ENCODE measurements around the gene ZNF793. TPM values are rescaled to one million over a fixed set of nuclear protein-coding genes. Genes with fewer than 3 reads are reported as not detected.

ZNF793 gene
- total and polyA plus RNA-seq, 9 of the 15 experiments (the other 6 are each of a cell fraction or from before 2014, with no cell fraction given): 0.02 to 0.04 (median 0.03) TPM; not detected in 6

GRCh38 chr19:37466798-37467607, 39.7 kb upstream of the ZNF793 start, which contains the start of gene ZNF569 (continued):
- TF ChIP-seq ZNF586 (CRISPR knock-in tag; conservative IDR thresholded peaks at IDR 0.05) (no peak), ZBTB26 (CRISPR knock-in tag; IDR thresholded peaks at IDR 0.05) (no peak), ZNF280B (CRISPR knock-in tag; IDR thresholded peaks at IDR 0.05) (no peak), ARHGAP35 (IDR thresholded peaks at IDR 0.05; ENCODE audit: partially characterized antibody) (no peak), E2F1 (CRISPR knock-in tag; IDR thresholded peaks at IDR 0.05) (no peak), CCNT2 (IDR thresholded peaks at IDR 0.05; ENCODE audit: borderline replicate concordance, extremely low read depth, insufficient read length, low read depth, low read length) (no peak), ZNF644 (tag; IDR thresholded peaks at IDR 0.05; ENCODE audit: low read depth) (0 out of 2 replicates have a peak, but pooled peaks have one; percentile 38), ZNF639 (CRISPR knock-in tag; conservative IDR thresholded peaks at IDR 0.05 in 1 of 2, IDR thresholded peaks at IDR 0.05 in 1 of 2) (no peak), E4F1 (CRISPR knock-in tag; IDR thresholded peaks at IDR 0.05; ENCODE audit: borderline replicate concordance) (no peak)

Data from K562 (cell line).